Measurements from ENCODE around the gene FAM162A.
"Not testable (repeated sequence)": the region's sequence is repeated elsewhere in the genome, so short reads cannot be mapped to it uniquely, and the experiment has no call there.

FAM162A gene

GRCh38 chr3:122421101-122421500, 37.1 kb downstream of the FAM162A start:
- no peak for DNase-seq (ENCODE audit: low spot score)

DNA sequence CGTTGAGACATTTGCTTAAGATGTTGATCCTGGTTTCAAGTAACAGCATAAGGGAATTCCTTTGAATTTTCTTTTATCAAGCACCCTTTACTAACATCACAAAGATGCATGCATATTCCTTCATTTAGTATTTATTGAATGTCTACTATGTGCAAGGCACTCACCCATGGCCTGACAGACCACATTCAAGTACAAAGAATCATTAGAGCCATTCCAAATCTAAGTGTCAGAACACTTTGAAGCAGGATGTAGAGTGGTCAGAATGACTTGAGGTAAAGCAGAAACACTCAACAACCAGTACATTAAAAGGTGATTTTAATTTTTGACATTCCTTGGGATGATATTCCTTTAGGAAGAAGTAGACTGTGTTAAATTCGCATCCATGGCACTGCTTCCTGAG, 37.9 kb downstream of the FAM162A start:
- no peak for DNase-seq (ENCODE audit: low spot score)

- DNase-seq (ENCODE audit: low spot score), result no peak
Observed at GRCh38 chr3:122427857-122428471, 44.0 kb downstream of the FAM162A start.

DNA sequence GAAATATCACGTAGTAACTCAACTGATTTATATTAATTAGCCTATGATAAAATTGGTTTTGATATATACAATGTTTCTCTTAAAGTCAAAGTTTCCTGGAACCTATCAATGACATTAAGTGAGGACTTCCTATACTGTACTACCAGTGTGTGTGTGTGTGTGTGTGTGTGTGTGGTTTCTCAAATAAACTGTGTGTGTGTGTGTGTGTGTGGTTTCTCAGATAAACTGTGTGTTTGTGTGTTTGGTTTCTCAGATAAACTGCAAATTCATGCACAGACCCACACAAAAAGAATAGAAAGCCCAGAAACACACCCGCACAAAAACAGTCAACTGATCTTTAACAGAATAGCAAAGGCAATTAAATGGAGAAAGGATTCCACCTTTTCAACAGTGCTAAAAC, 46.4 kb downstream of the FAM162A start:
- DNase-seq (ENCODE audit: low spot score), result no peak

GRCh38 chr3:122435950-122436349, 52.0 kb downstream of the FAM162A start:
- DNase-seq (ENCODE audit: low spot score), result no peak

- no peak for DNase-seq (ENCODE audit: low spot score)
Observed at GRCh38 chr3:122443090-122443489, 59.1 kb downstream of the FAM162A start.

DNA sequence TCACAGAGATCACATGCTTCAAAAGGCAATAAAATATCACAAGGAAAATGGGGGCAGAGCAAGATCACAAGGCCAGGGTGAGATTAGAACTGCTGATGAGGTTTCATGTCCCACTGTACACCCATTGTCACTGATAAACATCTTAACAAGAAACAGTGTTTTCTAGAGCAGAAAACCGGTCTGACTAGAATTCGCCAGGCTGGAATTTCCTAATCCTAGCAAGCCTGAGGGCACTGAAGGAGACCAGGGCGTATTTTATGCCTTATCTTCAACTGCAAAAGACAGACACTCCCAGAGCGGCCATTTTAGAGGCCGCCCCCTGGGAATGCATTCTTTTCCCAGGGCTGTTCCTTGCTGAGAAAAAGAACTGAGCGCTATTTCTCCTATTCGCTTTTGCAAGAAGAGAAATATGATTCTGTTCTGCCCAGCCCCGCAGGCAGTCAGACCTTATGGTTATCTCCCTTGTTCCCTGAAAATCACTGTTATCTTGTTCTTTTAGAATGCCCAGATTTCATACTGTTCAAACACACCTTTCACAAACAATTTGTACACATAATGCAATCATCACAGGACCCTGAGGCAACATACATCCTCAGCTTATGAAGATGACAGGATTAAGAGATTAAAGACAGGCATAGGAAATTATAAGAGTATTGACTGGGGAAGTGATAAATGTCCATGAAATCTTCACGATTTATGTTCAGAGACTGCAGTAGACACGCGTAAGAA, 59.9 kb downstream of the FAM162A start:
- DNase-seq (ENCODE audit: low spot score), result not testable (repeated sequence)

- not testable (repeated sequence) for DNase-seq (ENCODE audit: low spot score)
Observed at GRCh38 chr3:122444491-122444887, 60.5 kb downstream of the FAM162A start.

- DNase-seq (ENCODE audit: low spot score), result not testable (repeated sequence)
Observed at GRCh38 chr3:122448218-122448617, 64.2 kb downstream of the FAM162A start.

GRCh38 chr3:122451371-122451770, 67.4 kb downstream of the FAM162A start:
- DNase-seq (ENCODE audit: low spot score), result no peak

DNA sequence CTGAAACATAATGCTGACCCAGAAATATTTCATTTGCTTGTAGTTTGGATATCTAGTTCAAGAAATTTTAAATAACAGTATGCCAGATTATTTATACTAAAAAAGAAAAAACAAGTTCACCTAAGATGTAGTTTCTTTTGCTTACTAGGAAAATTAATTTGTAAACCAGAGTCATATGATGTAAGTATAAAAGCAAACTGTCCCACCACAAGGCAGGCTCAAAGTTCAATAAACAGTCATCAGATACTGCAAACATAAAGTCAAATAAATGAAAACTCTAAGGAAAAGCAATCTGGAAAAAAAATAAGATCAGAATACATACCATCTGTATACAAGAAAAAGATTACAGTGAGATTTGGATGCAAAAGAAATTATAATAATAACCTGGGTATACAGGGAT, 72.1 kb downstream of the FAM162A start:
- DNase-seq (ENCODE audit: low spot score), result no peak

DNA sequence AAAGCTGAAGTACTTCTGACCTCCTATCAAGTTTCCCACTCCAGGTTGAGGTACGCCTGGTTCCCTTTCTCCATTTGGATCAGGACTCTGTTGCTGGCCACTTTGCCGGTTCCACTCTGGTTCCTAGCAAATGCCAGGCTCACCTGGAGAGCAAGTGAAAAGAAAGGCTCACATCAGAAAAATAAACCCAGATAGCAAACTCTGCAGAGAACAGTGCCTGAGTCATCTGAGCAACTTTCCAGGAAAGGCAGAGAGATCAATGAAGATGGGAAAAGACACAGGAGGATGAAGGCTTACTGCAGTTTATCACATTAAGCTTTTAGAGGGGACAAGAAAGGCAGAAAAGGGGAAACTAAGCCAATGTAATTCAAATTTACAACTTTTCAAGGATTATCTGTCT, 73.7 kb downstream of the FAM162A start:
- DNase-seq (ENCODE audit: low spot score), result no peak

DNA sequence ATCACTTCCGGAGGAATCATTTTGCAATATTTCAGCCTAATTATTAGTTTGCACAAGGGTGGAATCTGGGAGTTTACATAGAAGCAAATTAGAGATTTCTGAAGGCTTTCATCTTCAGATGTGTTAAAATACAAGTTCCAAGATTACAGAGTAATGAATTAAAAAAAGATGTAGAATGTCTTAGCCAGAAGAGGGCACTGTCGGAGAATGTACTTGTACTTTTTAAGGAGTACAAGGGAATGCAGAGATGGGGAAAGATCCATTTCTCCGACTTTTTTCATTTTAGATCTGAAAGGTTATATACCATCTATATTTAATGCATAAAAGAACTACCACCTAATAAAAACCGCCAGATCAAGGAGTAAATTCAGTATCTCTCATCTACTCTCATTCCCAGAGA, 75.0 kb downstream of the FAM162A start:
- DNase-seq (ENCODE audit: low spot score), result no peak

- no peak for DNase-seq (ENCODE audit: low spot score)
Observed at GRCh38 chr3:122461806-122462205, 77.8 kb downstream of the FAM162A start.
